B cell (primary cell): ENCODE measurements around the gene DAGLB. TPM values are rescaled to one million over a fixed set of nuclear protein-coding genes. Genes with fewer than 3 reads are reported as not detected.

ENCODE experiments used
- ATAC-seq: fragments of 200-7000 bp; cut with Tn5 transposase; one replicate; pipeline ENCODE4 v1.10.0; 2021; ENCODE audit warnings: low read depth, mild to moderate bottlenecking, moderate number of reproducible peaks, moderate library complexity
- CTCF ChIA-PET: fragments of 350-600 bp; sonication (Branson Sonifier 250); formaldehyde crosslinking; loops from one replicate; lab custom pipeline; 2021; ENCODE audit warnings: antibody characterized with exemption, inconsistent platforms; lab: Charles Lee
- POLR2A ChIA-PET: fragments of 350-600 bp; sonication (Branson Sonifier 250); formaldehyde crosslinking; loops from one replicate; lab custom pipeline; 2021; ENCODE audit warnings: antibody characterized with exemption; lab: Charles Lee
- DNase-seq: peaks from one replicate; pipeline ENCODE4 v3.0.0; 2013
- H2AFZ ChIP-seq: 2 replicates; pipeline ENCODE4 v1.6.1; 2012; ENCODE audit warnings: mild to moderate bottlenecking, low read depth, low read length; ENCODE audit not compliant: insufficient read depth, poor library complexity, severe bottlenecking
- H3K27ac ChIP-seq, 2 donors: 1 replicate in 1 of 2; 2 replicates in 1 of 2; pipeline ENCODE4 v1.5.1; 2012 to 2013; ENCODE audit warnings: low read length in 2 of 2, mild to moderate bottlenecking in 2 of 2, moderate library complexity in 1 of 2
- H3K27me3 ChIP-seq, 4 experiments: fragments of 200-600 bp in 1 of 4; sonication (generic) in 1 of 4; replicated peaks in 1 of 4; 1 replicate in 2 of 4; 2 replicates in 2 of 4; pipeline versions ENCODE4 v1.6.1 to v1.7.0; 2013 to 2016; ENCODE audit warnings: low read length in 3 of 4, mild to moderate bottlenecking in 2 of 4, mixed read lengths in 1 of 4, moderate library complexity in 1 of 4; ENCODE audit not compliant: insufficient read depth in 4 of 4, control insufficient read depth in 3 of 4; ENCODE audit errors: control extremely low read depth in 1 of 4
- H3K36me3 ChIP-seq, 2 experiments: replicated peaks in 1 of 2; 1 replicate in 1 of 2; 2 replicates in 1 of 2; pipeline versions ENCODE4 v1.6.1 to v1.7.1; 2013; ENCODE audit warnings: low read length in 1 of 2; ENCODE audit not compliant: insufficient read depth in 2 of 2, control insufficient read depth in 1 of 2; ENCODE audit errors: control extremely low read depth in 1 of 2, extremely low read depth in 1 of 2
- H3K4me1 ChIP-seq, 2 donors: fragments of 200-600 bp in 1 of 2; sonication (generic) in 1 of 2; 1 replicate in 1 of 2; 2 replicates in 1 of 2; pipeline versions ENCODE4 v1.5.1 to v1.6.1; 2013 to 2017; ENCODE audit warnings: low read length in 2 of 2; ENCODE audit not compliant: control insufficient read depth in 2 of 2, insufficient read depth in 2 of 2
- H3K4me2 ChIP-seq: replicated peaks from 2 replicates; pipeline ENCODE3; 2012; ENCODE audit warnings: mild to moderate bottlenecking, low read depth, low read length; ENCODE audit not compliant: poor library complexity, severe bottlenecking
- H3K4me3 ChIP-seq, 5 experiments: fragments of 200-600 bp in 1 of 5; sonication (generic) in 1 of 5; 1 replicate in 3 of 5; 2 replicates in 2 of 5; pipeline versions ENCODE4 v1.5.1 to v1.7.0; 2011 to 2016; ENCODE audit warnings: low read length in 4 of 5, mild to moderate bottlenecking in 4 of 5, low read depth in 2 of 5, control low read depth in 1 of 5, moderate library complexity in 1 of 5; ENCODE audit not compliant: insufficient read depth in 1 of 5; ENCODE audit errors: control extremely low read depth in 1 of 5, extremely low read depth in 1 of 5
- H3K79me2 ChIP-seq: fragments of 200-600 bp; sonication (generic); one replicate; pipeline ENCODE4 v1.6.0; 2016; ENCODE audit warnings: low read length; ENCODE audit not compliant: control insufficient read depth, insufficient read depth
- H3K9ac ChIP-seq: fragments of 200-600 bp; sonication (generic); 2 replicates; pipeline ENCODE4 v1.6.1; 2017; ENCODE audit warnings: mild to moderate bottlenecking, low read length, moderate library complexity
- H3K9me3 ChIP-seq, 3 donors: one replicate each; pipeline versions ENCODE4 v1.6.1 to v1.7.1; 2013; ENCODE audit warnings: low read length in 2 of 3; ENCODE audit not compliant: control insufficient read depth in 2 of 3, insufficient read depth in 1 of 3; ENCODE audit errors: control extremely low read depth in 1 of 3
- H4K20me1 ChIP-seq: 2 replicates; pipeline ENCODE4 v1.6.0; 2012; ENCODE audit warnings: mild to moderate bottlenecking, low read length; ENCODE audit not compliant: insufficient read depth, control insufficient read depth, poor library complexity, severe bottlenecking
- H3K27ac Mint-ChIP-seq: one replicate; pipeline ENCODE4 v1.8.0; 2021; ENCODE audit warnings: mixed read lengths
- H3K27me3 Mint-ChIP-seq: one replicate; pipeline ENCODE4 v1.8.0; 2021; ENCODE audit warnings: mixed read lengths
- H3K4me1 Mint-ChIP-seq: one replicate; pipeline ENCODE4 v1.8.0; 2021; ENCODE audit warnings: mixed read lengths
- H3K4me3 Mint-ChIP-seq: one replicate; pipeline ENCODE4 v1.8.0; 2021; ENCODE audit warnings: mixed read lengths
- H3K9me3 Mint-ChIP-seq: one replicate; pipeline ENCODE4 v1.8.0; 2022; ENCODE audit warnings: mixed read lengths; ENCODE audit not compliant: insufficient read depth
- EZH2 ChIP-seq: IDR thresholded peaks from 2 replicates; pipeline ENCODE4 v1.6.1; 2012; ENCODE audit warnings: borderline replicate concordance, low read depth, mild to moderate bottlenecking, moderate library complexity, low read length; ENCODE audit not compliant: insufficient read depth, poor library complexity, severe bottlenecking
- WGBS: methylation state at CpG from one replicate; pipeline ENCODE4 v1.1.5; 2013; ENCODE audit warnings: missing lambda C conversion rate; ENCODE audit not compliant: insufficient coverage; 5-methylcytosine and 5-hydroxymethylcytosine counted together
- intact Hi-C: fragments of 100-400 bp; cut with micrococcal nuclease; formaldehyde crosslinking; loops from one replicate; pipeline ENCODE4 v1.10.0; 2022
- polyA plus RNA-seq: library from polyadenylated mRNA; depleted of rRNA; stranded (reverse); fragments of >200 nt; gene quantifications from 2 replicates; pipeline ENCODE4 v1.2.3, GENCODE V29; 2012
- total RNA-seq, 2 donors: library from RNA; stranded (reverse); fragments of 120-200 nt in 1 of 2; gene quantifications; 1 replicate in 1 of 2; 2 replicates in 1 of 2; pipeline versions ENCODE4 v1.2.3 to v1.2.4, GENCODE V29; 2013 to 2022
- TF ChIP-seq, protein P1 (sequence below): fragments of 200-600 bp; IDR thresholded peaks from one replicate; pipeline ENCODE4 v1.8.0; 2022; ENCODE audit warnings: antibody characterized with exemption, mild to moderate bottlenecking

The DAGLB gene
- total and polyA plus RNA-seq, 2 donors (not counting 1 experiment from before 2014, with no cell fraction given), result 25.2 to 29.6 TPM

DNA sequence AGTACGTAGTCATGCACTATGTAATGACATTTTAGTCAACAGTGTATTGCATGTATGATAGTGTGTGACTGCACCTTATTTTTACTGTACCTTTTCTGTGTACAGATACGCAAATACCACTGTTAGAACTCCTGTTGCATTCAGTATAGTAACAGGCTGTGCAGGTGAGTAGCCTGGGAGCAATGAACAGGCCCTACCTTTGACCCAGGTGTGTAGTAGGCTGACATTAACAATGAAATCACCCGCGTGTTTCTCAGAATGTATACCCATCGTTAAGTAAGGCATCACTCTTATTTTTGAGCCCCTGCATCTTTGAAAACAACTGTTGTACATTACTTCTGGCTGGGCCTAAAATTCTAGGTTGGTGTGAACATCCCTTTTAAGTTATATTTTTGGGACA is 41.6 kb downstream of the DAGLB start:
- peaks cover 9% of the 10 kb centered on the region for H4K20me1 ChIP-seq
- intact Hi-C loops, result no loop called here
- Mint-ChIP-seq H3K27ac (no peak overlapping the region), H3K4me1 (no peaks in the 10 kb centered on the region), H3K9me3 (no peaks in the 10 kb centered on the region), H3K27me3 (no peaks in the 10 kb centered on the region), H3K4me3 (no peak overlapping the region)
- H3K4me2 ChIP-seq, result no peak overlapping the region
- no peak for DNase-seq
- no peak overlapping the region for H2AFZ ChIP-seq
- no peak for ATAC-seq
- TF ChIP-seq EZH2, result no peak
- TF ChIP-seq, protein P1, sequence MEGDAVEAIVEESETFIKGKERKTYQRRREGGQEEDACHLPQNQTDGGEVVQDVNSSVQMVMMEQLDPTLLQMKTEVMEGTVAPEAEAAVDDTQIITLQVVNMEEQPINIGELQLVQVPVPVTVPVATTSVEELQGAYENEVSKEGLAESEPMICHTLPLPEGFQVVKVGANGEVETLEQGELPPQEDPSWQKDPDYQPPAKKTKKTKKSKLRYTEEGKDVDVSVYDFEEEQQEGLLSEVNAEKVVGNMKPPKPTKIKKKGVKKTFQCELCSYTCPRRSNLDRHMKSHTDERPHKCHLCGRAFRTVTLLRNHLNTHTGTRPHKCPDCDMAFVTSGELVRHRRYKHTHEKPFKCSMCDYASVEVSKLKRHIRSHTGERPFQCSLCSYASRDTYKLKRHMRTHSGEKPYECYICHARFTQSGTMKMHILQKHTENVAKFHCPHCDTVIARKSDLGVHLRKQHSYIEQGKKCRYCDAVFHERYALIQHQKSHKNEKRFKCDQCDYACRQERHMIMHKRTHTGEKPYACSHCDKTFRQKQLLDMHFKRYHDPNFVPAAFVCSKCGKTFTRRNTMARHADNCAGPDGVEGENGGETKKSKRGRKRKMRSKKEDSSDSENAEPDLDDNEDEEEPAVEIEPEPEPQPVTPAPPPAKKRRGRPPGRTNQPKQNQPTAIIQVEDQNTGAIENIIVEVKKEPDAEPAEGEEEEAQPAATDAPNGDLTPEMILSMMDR, result no peak
- no peaks in the 10 kb centered on the region for H3K79me2 ChIP-seq
- ChIA-PET CTCF (no interaction called here), POLR2A (interaction anchor here (0.6 kb wide), 1 partner anchor 30 kb away, joined by 5 read pairs; no protein-coding TSS in a partner anchor)
- peaks cover 18 to 81% of the 10 kb centered on the region in 2 experiments for H3K36me3 ChIP-seq
- WGBS, result no CpG with 5 or more reads among the region's 5 CpGs
- no peak overlapping the region for H3K27ac ChIP-seq
- H3K9ac ChIP-seq, result no peak overlapping the region
- H3K9me3 ChIP-seq, result no peaks in the 10 kb centered on the region
- no peaks in the 10 kb centered on the region for H3K27me3 ChIP-seq
- no peaks in the 10 kb centered on the region for H3K4me1 ChIP-seq
- H3K4me3 ChIP-seq, result no peak overlapping the region

DNA sequence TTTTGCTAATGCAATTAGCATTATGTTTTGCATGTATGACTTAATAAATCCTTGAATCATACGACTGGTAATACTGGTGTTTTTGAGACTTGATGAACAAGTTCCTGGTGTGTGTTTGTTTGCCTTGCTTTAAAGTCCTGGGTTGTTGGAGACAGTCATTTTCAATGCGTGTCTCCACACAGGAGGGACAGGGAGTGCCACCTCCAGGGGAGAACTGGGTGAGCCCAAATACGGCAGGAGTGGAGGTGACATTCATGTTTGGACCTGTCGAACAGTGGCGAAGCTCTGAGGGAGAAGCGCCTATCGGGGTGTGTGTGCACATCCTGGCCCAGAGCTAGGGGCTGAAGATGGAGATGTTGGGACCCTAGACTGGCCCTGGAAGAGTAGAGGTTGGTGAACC is 43.8 kb downstream of the DAGLB start:
- no peaks in the 10 kb centered on the region for H3K4me1 ChIP-seq
- H3K36me3 ChIP-seq, result peaks cover 17 to 78% of the 10 kb centered on the region in 2 experiments
- H2AFZ ChIP-seq, result no peak overlapping the region
- H3K27me3 ChIP-seq, result no peaks in the 10 kb centered on the region
- no peak overlapping the region for H3K27ac ChIP-seq
- H3K9me3 Mint-ChIP-seq, result no peaks in the 10 kb centered on the region
- 98% methylated on average over 7 of the region's 7 CpGs for WGBS
- no peak overlapping the region for H3K4me2 ChIP-seq
- CTCF ChIA-PET, result interaction anchor here (0.6 kb wide), 1 partner anchor 54 kb away, joined by 3 read pairs; no protein-coding TSS in a partner anchor
- POLR2A ChIA-PET, result no interaction called here
- DNase-seq (no peak), ATAC-seq (no peak)
- peaks cover 3% of the 10 kb centered on the region for H3K4me1 Mint-ChIP-seq
- H3K4me3 Mint-ChIP-seq, result no peak overlapping the region
- no peak overlapping the region for H3K4me3 ChIP-seq
- intact Hi-C loops, result no loop called here
- H3K9me3 ChIP-seq, result no peaks in the 10 kb centered on the region
- TF ChIP-seq EZH2, result no peak
- TF ChIP-seq, protein P1, result no peak
- no peaks in the 10 kb centered on the region for H3K27me3 Mint-ChIP-seq
- peaks cover 26% of the 10 kb centered on the region for H4K20me1 ChIP-seq
- H3K79me2 ChIP-seq, result peaks cover 15% of the 10 kb centered on the region
- H3K9ac ChIP-seq, result no peak overlapping the region
- H3K27ac Mint-ChIP-seq, result peak overlapping the region; percentile 54
